ENCODE measurements around the gene DNAH10.

The DNAH10 gene

DNA sequence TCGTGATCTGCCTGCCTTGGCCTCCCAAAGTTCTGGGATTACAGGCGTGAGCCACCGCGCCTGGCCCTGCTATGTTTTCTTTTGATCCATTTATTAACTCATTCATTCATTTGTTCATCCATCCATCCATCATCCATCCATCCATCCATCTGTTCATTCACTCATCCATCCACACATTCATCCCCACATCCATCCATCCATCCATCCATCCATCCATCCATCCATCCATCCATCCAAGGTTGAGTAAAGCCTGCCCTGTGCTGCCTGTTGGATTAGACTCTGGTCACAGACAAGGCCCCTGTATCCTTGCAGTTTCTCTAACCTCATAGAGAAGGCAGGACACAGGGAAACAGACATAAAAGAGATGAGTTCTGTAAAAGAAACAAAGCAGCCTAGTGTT, 44.9 kb downstream of the DNAH10 start:
- no peak for DNase-seq (ENCODE audit: low read depth, low spot score)
- TF ChIP-seq, protein P1, sequence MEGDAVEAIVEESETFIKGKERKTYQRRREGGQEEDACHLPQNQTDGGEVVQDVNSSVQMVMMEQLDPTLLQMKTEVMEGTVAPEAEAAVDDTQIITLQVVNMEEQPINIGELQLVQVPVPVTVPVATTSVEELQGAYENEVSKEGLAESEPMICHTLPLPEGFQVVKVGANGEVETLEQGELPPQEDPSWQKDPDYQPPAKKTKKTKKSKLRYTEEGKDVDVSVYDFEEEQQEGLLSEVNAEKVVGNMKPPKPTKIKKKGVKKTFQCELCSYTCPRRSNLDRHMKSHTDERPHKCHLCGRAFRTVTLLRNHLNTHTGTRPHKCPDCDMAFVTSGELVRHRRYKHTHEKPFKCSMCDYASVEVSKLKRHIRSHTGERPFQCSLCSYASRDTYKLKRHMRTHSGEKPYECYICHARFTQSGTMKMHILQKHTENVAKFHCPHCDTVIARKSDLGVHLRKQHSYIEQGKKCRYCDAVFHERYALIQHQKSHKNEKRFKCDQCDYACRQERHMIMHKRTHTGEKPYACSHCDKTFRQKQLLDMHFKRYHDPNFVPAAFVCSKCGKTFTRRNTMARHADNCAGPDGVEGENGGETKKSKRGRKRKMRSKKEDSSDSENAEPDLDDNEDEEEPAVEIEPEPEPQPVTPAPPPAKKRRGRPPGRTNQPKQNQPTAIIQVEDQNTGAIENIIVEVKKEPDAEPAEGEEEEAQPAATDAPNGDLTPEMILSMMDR (IDR thresholded peaks at IDR 0.05; ENCODE audit: insufficient read depth, low read length, missing control alignments): no peak
- ChIA-PET CTCF (interaction anchor here (0.8 to 11.1 kb wide), 8 partner anchors 9 to 226 kb away, joined by 3 to 94 read pairs (median 3); no protein-coding TSS in a partner anchor), POLR2A (no interaction called here)
- no peak overlapping the region for H3K4me3 ChIP-seq (ENCODE audit: low read depth, low read length)

DNA sequence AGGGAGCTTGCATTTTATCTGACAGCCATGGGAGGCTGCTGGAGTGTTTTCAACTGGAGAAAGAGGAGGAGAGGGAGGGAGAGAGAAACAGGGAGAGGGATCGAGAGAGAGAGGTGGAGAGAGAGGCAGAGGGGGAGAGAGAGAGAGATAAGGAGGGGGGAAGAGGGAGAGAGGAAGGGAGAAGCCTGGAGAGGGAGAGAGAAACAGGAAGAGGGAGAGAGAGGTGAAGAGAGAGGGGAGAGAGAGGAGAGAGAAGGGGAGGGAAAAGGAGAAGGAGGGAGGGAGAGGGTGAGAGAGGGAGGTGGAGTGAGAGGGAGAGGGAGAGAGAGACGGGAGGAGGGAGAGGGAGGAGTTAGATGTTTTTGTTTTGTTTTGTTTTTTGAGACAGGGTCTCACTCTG, 45.6 kb downstream of the DNAH10 start:
- TF ChIP-seq, protein P1 (IDR thresholded peaks at IDR 0.05; ENCODE audit: insufficient read depth, low read length, missing control alignments): no peak

DNA sequence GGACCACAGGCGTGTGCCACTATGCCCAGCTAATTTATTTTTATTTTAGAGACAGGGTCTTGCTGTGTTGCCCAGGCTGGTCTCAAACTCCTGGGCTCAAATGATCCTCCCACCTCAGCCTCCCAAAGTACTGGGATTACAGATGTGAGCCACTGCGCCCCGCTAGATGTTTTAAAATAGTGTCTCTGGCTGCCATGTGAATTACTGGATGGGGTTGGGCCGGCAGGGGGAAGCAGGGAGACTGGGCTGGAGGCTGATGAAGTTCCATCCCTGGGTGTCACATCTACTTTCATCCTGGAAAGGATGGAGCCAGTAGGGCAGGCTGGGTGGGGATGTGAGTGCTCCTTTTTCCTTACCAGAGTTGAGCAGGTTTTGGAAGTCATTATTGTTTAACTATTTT, 46.1 kb downstream of the DNAH10 start:
- TF ChIP-seq, protein P1 (IDR thresholded peaks at IDR 0.05; ENCODE audit: insufficient read depth, low read length, missing control alignments): peak; percentile 32
- DNase-seq (ENCODE audit: low read depth, low spot score): no peak
- CTCF ChIA-PET: interaction anchor here (1.2 to 2.1 kb wide), 3 partner anchors 179 to 188 kb away, joined by 3 to 6 read pairs (median 3); no protein-coding TSS in a partner anchor
- POLR2A ChIA-PET: no interaction called here
- H3K4me3 ChIP-seq (ENCODE audit: low read depth, low read length): no peak overlapping the region

More for the DNA sequence above, 45.6 kb downstream of the DNAH10 start:
- no peak overlapping the region for H3K4me3 ChIP-seq (ENCODE audit: low read depth, low read length)
- DNase-seq (ENCODE audit: low read depth, low spot score): no peak
- CTCF ChIA-PET: interaction anchor here (0.8 to 11.1 kb wide), 5 partner anchors 173 to 189 kb away, joined by 3 to 94 read pairs (median 3); no protein-coding TSS in a partner anchor
- POLR2A ChIA-PET: no interaction called here

DNA sequence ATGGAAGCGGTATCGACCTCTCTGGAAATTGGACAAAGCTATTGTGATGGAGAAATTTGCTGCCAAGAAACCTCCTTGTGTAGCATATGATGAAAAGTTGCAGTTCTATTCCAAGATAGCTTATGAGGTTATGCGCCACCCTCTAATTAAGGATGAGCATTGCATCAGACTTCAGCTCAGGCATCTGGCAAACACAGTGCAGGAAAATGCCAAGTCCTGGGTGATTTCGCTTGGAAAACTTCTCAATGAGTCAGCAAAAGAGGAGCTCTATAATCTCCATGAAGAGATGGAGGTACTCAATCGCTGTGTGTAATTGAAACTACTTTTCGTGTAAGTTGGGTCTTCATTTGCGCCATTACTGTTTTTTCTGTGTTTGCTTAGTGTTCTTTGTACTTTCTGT, 51.2 kb downstream of the DNAH10 start:
- DNase-seq (ENCODE audit: low read depth, low spot score): peak; percentile 28
- POLR2A ChIA-PET: no interaction called here
- CTCF ChIA-PET: interaction anchor here (1.2 to 2.2 kb wide), 3 partner anchors 11 to 13 kb away, joined by 4 to 8 read pairs (median 6); no protein-coding TSS in a partner anchor
- no peak overlapping the region for H3K4me3 ChIP-seq (ENCODE audit: low read depth, low read length)
- TF ChIP-seq, protein P1 (IDR thresholded peaks at IDR 0.05; ENCODE audit: insufficient read depth, low read length, missing control alignments): no peak

DNA sequence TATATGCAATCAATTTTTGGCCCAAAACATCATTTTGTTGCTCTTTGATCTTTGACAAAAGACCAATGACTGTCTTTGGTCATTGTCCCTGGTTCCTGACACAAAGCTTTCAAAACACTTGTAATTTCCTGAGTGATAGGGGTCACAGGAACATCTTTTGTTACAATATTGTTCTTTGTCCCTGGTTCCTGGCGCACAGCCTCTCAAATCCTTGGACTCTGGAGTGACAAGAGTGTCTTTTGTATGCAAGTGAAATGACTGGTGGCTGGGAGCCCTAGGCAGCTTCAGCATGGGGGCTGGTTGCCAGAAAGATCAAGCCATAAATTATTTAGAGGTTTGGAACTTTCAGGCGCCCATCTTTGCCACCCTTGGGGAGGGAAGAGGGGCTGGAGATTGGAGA, 53.9 kb downstream of the DNAH10 start:
- ChIA-PET CTCF (interaction anchor here (1.0 to 1.2 kb wide), 2 partner anchors 10 to 14 kb away, joined by 3 read pairs; no protein-coding TSS in a partner anchor), POLR2A (no interaction called here)
- TF ChIP-seq, protein P1 (IDR thresholded peaks at IDR 0.05; ENCODE audit: insufficient read depth, low read length, missing control alignments): no peak
- no peak overlapping the region for H3K4me3 ChIP-seq (ENCODE audit: low read depth, low read length)
- DNase-seq (ENCODE audit: low read depth, low spot score): no peak

DNA sequence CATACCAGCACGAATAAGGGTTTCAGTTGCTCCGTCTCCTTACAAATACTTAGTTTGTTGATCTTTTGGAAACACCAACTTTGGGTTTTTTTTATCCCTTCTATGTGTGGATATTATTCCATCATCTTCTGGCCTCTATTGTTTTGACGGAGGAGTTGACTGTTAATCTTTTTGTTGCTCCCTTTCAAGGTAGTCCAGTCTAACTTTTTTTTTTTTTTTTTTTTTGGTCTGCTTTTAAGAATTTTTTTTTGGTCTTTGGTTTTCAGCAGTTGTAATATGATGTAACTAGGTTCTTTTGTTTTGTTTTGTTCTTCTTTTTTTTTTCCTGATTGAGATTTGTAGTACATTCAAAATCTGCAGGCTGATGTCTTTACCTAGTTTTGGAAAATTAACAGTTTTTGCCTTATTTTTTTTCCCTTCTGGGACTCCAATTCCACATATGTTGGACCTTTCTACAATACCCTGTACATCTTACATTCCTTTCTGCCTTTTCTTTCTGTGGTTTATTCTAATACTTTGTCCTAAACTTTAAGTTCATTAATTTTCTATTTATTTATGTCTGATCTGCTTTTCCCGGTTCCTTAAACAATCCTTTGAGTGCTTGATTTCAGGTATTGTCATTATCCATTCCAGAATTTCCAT, 54.9 kb downstream of the DNAH10 start:
- no peak for DNase-seq (ENCODE audit: low read depth, low spot score)
- H3K4me3 ChIP-seq (ENCODE audit: low read depth, low read length): no peak overlapping the region
- ChIA-PET POLR2A (no interaction called here), CTCF (no interaction called here)
- TF ChIP-seq, protein P1 (IDR thresholded peaks at IDR 0.05; ENCODE audit: insufficient read depth, low read length, missing control alignments): no peak
